GM12874 (cell line): Measurements from ENCODE around the gene PMAIP1.

Source experiments
- TF ChIP-seq, protein P1 (sequence below): IDR thresholded peaks from 2 replicates; pipeline ENCODE4 v1.5.1; 2011; ENCODE audit warnings: low read depth, mild to moderate bottlenecking, control low read depth, low read length, moderate library complexity; ENCODE audit not compliant: insufficient read depth

The PMAIP1 gene

DNA sequence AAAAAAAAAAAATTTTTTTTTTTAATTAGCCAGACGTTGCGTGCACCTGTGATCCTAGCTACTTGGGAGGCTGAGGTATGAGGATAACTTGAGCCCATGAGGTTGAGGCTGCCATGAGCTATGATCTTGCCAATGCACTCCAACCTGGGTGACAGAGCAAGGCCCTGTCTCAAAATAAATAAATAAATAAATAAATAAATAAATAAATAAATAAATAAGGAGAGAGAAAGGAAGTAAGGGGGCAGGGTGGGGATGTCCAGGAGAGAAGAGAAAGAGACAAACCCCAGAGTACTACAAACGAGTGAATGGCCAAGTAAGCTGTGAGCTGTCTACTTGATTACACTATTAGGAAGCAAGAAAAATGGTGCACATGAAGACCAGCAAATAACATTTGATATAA is 7.7 kb upstream of the PMAIP1 start:
- TF ChIP-seq, protein P1, sequence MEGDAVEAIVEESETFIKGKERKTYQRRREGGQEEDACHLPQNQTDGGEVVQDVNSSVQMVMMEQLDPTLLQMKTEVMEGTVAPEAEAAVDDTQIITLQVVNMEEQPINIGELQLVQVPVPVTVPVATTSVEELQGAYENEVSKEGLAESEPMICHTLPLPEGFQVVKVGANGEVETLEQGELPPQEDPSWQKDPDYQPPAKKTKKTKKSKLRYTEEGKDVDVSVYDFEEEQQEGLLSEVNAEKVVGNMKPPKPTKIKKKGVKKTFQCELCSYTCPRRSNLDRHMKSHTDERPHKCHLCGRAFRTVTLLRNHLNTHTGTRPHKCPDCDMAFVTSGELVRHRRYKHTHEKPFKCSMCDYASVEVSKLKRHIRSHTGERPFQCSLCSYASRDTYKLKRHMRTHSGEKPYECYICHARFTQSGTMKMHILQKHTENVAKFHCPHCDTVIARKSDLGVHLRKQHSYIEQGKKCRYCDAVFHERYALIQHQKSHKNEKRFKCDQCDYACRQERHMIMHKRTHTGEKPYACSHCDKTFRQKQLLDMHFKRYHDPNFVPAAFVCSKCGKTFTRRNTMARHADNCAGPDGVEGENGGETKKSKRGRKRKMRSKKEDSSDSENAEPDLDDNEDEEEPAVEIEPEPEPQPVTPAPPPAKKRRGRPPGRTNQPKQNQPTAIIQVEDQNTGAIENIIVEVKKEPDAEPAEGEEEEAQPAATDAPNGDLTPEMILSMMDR = no peak

DNA sequence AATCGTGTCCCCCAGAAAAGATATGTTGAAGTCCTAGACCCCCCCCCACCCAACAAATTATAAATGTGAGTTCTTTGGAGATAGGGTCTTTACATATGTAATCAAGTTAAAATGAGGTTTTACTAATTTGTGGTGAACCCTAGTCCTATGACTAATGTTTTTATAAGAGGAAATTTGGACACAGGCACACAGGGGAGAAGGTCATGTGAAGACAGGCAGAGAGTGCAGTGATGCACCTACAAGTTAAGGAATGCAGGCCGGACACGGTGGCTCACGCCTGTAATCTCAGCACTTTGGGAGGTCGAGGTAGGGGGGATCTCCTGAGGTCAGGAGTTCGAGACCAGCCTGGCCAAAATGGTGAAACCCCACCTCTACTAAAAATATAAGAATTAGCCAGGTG is 5.8 kb upstream of the PMAIP1 start:
- TF ChIP-seq, protein P1 = no peak

DNA sequence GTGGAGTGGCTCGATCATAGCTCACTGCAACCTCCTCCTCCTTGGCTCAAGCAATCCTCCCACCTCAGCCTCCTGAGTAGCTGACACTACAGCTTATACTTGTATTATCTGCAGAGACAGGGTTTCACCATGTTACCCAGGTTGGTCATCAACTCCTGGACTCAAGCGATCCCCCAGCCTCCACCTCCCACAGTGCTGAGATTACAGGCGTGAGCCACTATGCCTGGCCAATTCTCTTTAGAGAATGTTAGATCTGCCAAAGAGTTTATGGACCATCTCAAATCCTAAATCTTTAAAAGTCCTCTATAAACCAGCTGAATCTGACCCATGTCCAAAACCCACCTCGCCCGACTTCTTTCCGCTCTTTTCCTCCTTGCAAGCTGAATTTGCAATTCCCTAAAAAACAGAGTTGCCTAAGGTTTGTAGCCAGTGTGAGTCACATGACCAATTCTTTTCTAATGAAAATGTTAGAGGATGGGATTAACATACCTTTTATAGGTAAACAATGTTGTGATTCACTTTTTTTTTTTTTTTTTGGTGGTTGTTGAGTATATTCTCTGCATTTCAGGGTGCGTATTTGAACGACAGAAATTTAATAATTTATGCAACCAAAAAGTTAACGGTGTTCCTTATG is 2.4 kb upstream of the PMAIP1 start:
- TF ChIP-seq, protein P1 = no peak

DNA sequence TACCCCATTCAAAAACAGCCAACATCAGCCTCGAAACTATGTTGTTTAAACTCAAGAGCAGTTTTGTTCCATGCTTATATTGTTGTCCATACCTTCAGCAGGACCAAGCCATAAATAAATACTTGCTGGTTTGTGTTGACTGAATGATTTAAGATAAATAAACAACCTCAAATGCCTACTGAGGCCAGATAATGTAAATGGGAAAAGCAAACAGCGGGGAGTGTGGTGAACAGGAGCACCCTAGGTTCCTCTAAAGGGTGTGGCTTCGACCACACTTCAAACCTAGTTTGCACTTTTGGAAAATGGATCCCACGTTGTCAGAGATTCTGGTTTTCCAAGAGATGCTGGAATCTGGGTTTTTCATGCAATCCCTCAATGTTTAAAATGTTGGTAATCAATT is 1.7 kb upstream of the PMAIP1 start:
- TF ChIP-seq, protein P1 = no peak

DNA sequence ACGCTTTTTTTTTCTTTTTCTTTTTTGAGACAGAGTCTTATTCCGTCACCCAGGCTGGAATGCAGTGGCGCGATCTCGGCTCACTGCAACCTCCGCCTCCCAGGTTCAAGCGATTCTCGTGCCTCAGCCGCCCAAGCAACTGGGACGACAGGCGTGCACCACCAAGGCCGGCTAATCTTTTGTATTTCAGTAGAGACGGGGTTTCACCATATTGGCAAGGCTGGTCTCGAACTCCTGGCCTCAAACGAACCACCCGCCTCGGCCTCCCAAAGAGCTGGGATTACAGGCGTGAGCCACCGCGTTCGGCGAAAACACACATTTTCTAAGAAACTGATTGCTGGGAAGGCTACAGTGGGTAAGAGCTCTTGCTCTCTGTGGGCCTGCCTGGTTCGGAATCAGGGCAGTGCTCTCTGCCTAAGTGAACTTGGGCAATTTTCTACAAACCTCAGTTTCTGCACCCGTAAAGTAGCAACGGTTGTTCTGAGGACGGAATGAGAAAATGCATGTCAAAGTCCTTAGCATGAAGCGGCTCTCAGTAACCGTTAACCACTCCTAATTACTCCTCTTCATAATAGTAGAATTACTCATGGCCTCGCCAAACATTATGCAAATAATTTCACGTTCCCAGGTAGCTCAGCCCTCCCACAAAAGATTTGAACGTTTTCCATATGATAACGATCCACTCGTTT is 1.0 kb upstream of the PMAIP1 start:
- TF ChIP-seq, protein P1 = no peak

DNA sequence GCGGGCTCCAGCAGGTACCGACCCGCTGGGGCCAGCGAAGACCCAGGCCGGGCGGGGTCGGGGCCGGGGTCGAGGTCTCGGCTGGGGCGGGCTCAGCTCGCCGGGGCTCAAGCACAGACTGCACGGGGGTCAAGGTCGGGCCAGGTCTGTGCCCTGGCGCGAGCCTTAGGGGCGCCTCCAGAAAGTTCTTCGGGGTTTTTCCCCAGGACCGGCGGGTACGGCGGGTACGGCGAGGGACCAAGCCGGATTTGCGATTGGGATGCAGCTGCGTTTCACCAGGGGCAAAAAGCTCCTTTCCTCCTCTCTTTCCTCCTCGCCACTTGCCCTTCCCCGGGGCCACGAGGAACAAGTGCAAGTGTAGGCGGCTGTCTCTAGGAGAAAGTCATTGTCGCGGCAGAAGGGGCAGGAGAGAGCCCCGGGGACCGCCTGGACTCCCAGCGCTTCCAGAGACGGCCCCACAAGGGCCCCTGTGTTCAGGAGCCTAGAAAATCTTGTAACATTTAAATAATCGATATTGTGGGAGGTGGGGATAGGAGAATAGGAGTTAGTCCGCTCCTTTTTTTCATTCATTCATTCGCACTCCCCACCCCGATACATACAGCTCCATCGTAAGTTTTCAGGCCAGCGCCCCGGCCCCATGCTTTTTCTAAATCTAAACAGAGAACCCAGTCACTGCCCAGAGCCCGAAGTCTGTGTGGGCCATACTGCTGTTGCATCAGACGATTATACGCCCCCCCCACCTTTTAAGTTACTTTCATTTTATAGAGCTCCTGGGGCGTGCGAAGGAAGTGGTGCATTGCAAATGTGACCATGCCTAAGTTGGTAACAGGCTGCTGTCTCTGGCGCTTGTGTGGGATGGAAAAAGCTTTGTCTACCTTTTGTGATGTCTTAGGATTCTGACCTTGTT is 679 bp downstream of the PMAIP1 start:
- TF ChIP-seq, protein P1 = no peak

DNA sequence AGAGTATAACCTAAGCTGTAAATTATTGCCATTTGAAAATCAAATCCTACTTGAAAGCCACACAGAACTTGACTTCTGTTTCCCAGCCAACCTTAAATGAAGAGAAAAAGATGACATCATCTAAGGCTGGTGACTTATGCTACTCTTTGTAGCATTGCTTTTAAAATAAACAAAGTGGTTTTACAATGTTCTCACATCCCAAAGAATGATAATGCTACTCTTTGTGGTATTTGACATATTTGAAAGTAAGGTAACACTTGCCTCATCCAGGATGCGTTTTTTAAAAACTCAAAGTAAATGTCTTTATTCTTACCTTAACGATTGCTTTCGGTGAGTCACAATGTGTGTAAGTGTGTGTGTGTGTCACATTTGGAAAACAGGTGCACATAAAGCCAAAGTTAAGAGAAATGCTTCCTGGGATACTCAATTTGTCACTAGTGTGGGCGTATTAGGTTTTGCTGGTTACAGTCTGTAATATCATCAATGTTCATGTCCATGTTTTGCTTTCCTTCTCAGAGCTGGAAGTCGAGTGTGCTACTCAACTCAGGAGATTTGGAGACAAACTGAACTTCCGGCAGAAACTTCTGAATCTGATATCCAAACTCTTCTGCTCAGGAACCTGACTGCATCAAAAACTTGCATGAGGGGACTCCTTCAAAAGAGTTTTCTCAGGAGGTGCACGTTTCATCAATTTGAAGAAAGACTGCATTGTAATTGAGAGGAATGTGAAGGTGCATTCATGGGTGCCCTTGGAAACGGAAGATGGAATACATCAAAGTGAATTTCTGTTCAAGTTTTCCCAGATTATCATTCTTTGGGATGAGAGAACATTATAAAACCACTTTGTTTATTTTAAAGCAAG is 2.6 kb downstream of the PMAIP1 start:
- TF ChIP-seq, protein P1 = no peak
